HG03439 (cell line): Measurements from ENCODE around the gene TACC2.
"Not testable (repeated sequence)": the region's sequence is repeated elsewhere in the genome, so short reads cannot be mapped to it uniquely, and the experiment has no call there.

ENCODE experiments used
- ATAC-seq: cut with Tn5 transposase; IDR thresholded peaks from one replicate; pipeline ENCODE4 v1.9.1; 2021; ENCODE audit warnings: mild to moderate bottlenecking, moderate library complexity; ENCODE audit not compliant: unreplicated experiment

Gene TACC2

GRCh38 chr10:121976607-121977006, 12.4 kb upstream of the TACC2 start:
- ATAC-seq, result no peak

GRCh38 chr10:121978511-121978910, 10.5 kb upstream of the TACC2 start:
- ATAC-seq, result no peak

- no peak for ATAC-seq
Measured at GRCh38 chr10:121981346-121981745, 7.6 kb upstream of the TACC2 start.

- ATAC-seq, result no peak
Measured at GRCh38 chr10:121983852-121984251, 5.1 kb upstream of the TACC2 start.

GRCh38 chr10:121984463-121984862, 4.5 kb upstream of the TACC2 start:
- no peak for ATAC-seq

- no peak for ATAC-seq
Measured at GRCh38 chr10:121990015-121990677, 1.2 kb downstream of the TACC2 start.

GRCh38 chr10:121991727-121992126, 2.8 kb downstream of the TACC2 start:
- not testable (repeated sequence) for ATAC-seq

GRCh38 chr10:121994429-121994941, 5.5 kb downstream of the TACC2 start:
- no peak for ATAC-seq

GRCh38 chr10:121998462-121998861, 9.5 kb downstream of the TACC2 start:
- no peak for ATAC-seq

- ATAC-seq, result no peak
Measured at GRCh38 chr10:121999301-121999700, 10.3 kb downstream of the TACC2 start.

GRCh38 chr10:122001698-122002097, 12.7 kb downstream of the TACC2 start:
- no peak for ATAC-seq

GRCh38 chr10:122007415-122007814, 18.5 kb downstream of the TACC2 start:
- no peak for ATAC-seq

GRCh38 chr10:122010405-122011050, 21.6 kb downstream of the TACC2 start:
- ATAC-seq, result no peak

GRCh38 chr10:122012731-122013130, 23.8 kb downstream of the TACC2 start:
- ATAC-seq, result no peak

GRCh38 chr10:122013311-122013780, 24.4 kb downstream of the TACC2 start:
- no peak for ATAC-seq

- no peak for ATAC-seq
Measured at GRCh38 chr10:122014652-122015248, 25.8 kb downstream of the TACC2 start.

GRCh38 chr10:122017926-122018325, 29.0 kb downstream of the TACC2 start:
- ATAC-seq, result not testable (repeated sequence)

GRCh38 chr10:122018491-122018890, 29.5 kb downstream of the TACC2 start:
- no peak for ATAC-seq

GRCh38 chr10:122018951-122019413, 30.0 kb downstream of the TACC2 start:
- ATAC-seq, result no peak

- ATAC-seq, result no peak
Measured at GRCh38 chr10:122019414-122019975, 30.5 kb downstream of the TACC2 start.

GRCh38 chr10:122020226-122020625, 31.3 kb downstream of the TACC2 start:
- no peak for ATAC-seq
